BJ (cell line): ENCODE results near the gene FOXE3. TPM values are rescaled to one million over a fixed set of nuclear protein-coding genes. Genes with fewer than 3 reads are reported as not detected.
A peak's percentile ranks its signal among the peaks of the same experiment; 100 is the strongest.

Experiments used
- CTCF ChIA-PET: fragments of 350-600 bp; formaldehyde crosslinking; extraction: SDS; loops from one replicate; lab custom pipeline; 2021; ENCODE audit warnings: antibody characterized with exemption, inconsistent platforms; lab: Yijun Ruan, JAX
- POLR2A ChIA-PET: fragments of 300-600 bp; sonication (Branson Sonifier 250); formaldehyde crosslinking; extraction: SDS; loops from one replicate; lab custom pipeline; 2021; ENCODE audit warnings: antibody characterized with exemption; lab: Charles Lee
- DNase-seq: peaks from one replicate; pipeline ENCODE4 v3.0.0-alpha.2; 2011; ENCODE audit warnings: low read depth
- H3K27me3 ChIP-seq: 2 replicates; pipeline ENCODE4 v1.6.0; 2011; ENCODE audit warnings: low read length; ENCODE audit not compliant: control insufficient read depth, insufficient read depth
- H3K36me3 ChIP-seq: 2 replicates; pipeline ENCODE4 v1.5.1; 2011; ENCODE audit warnings: low read length; ENCODE audit not compliant: control insufficient read depth, insufficient read depth
- H3K4me3 ChIP-seq: 2 replicates; pipeline ENCODE4 v1.5.1; 2011; ENCODE audit warnings: low read depth, mild to moderate bottlenecking, control low read depth, low read length
- polyA minus RNA-seq: library from RNA; depleted of rRNA, polyadenylated mRNA; stranded (reverse); fragments of >200 nt; gene quantifications from 2 replicates; pipeline ENCODE4 v1.2.3, GENCODE V29; 2011; rRNA and poly(A)+ RNA removed
- polyA plus RNA-seq: library from polyadenylated mRNA; depleted of rRNA; stranded (reverse); fragments of >200 nt; gene quantifications from 2 replicates; pipeline ENCODE4 v1.2.3, GENCODE V29; 2011; rRNA removed
- TF ChIP-seq, protein P1 (sequence below): IDR thresholded peaks from 2 replicates; pipeline ENCODE4 v1.5.1; 2011; ENCODE audit warnings: low read depth, mild to moderate bottlenecking, control low read depth, inconsistent platforms, low read length, moderate library complexity; ENCODE audit not compliant: insufficient read depth

FOXE3 gene
- polyA plus RNA-seq (0.04 TPM in 1 of 2 replicates, not detected in the other), polyA minus RNA-seq (not detected in 2 replicates)

DNA sequence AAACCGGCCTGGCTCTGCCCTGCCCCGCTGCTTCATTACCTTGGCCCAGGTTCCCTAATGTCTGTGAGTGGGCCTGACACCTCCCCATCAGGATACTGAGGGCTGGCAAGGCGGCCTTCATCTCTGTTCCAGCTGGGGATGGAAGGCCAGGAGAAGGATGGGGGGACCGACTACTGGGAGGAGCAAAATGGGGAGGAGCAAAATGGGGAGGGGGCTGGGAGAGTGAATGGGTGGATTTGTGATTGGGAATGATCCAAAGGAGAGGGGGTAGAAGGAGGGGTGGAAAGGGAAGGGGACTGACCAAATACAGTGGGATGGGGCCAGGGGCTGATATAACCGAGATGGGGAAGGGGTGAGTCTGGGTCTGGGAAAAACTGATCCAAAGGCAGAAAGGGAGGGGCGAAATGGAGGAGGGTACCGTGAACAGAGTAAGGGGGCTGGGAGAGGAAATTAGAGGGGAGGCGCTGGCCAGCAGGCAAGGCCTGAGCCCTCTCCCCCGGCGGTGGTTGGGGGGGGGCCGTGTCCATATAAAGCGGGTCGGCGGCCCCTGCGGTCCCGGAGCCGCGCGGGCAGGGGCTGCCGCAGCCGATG, at the start of gene FOXE3:
Gene FOXE3, plus strand, starts transcription at position 558 of the 591 bp plus-strand sequence. Its CDS starts 31 bp downstream, at position 589.
- ChIA-PET POLR2A (no interaction called here), CTCF (interaction anchor here (0.8 to 1.7 kb wide), 4 partner anchors 9 to 303 kb away, joined by 3 to 15 read pairs (median 6); no protein-coding TSS in a partner anchor)
- Histone ChIP-seq H3K4me3 (peak within 1 kb of the TSS; percentile 40), H3K27me3 (0 out of 2 replicates have a peak, but pooled peaks cover 1% of the 10 kb centered on the region), H3K36me3 (no peaks in the 10 kb centered on the region)
- TF ChIP-seq, protein P1, sequence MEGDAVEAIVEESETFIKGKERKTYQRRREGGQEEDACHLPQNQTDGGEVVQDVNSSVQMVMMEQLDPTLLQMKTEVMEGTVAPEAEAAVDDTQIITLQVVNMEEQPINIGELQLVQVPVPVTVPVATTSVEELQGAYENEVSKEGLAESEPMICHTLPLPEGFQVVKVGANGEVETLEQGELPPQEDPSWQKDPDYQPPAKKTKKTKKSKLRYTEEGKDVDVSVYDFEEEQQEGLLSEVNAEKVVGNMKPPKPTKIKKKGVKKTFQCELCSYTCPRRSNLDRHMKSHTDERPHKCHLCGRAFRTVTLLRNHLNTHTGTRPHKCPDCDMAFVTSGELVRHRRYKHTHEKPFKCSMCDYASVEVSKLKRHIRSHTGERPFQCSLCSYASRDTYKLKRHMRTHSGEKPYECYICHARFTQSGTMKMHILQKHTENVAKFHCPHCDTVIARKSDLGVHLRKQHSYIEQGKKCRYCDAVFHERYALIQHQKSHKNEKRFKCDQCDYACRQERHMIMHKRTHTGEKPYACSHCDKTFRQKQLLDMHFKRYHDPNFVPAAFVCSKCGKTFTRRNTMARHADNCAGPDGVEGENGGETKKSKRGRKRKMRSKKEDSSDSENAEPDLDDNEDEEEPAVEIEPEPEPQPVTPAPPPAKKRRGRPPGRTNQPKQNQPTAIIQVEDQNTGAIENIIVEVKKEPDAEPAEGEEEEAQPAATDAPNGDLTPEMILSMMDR: no peak
- DNase-seq: no peak

- H3K4me3 ChIP-seq: no peak overlapping the region
- TF ChIP-seq, protein P1: no peak
- peaks cover 8% of the 10 kb centered on the region for H3K36me3 ChIP-seq
- no peak for DNase-seq
- H3K27me3 ChIP-seq: no peaks in the 10 kb centered on the region
- ChIA-PET POLR2A (no interaction called here), CTCF (no interaction called here)
Measured at GRCh38 chr1:47367651-47368050, 48.4 kb upstream of the FOXE3 start.

DNA sequence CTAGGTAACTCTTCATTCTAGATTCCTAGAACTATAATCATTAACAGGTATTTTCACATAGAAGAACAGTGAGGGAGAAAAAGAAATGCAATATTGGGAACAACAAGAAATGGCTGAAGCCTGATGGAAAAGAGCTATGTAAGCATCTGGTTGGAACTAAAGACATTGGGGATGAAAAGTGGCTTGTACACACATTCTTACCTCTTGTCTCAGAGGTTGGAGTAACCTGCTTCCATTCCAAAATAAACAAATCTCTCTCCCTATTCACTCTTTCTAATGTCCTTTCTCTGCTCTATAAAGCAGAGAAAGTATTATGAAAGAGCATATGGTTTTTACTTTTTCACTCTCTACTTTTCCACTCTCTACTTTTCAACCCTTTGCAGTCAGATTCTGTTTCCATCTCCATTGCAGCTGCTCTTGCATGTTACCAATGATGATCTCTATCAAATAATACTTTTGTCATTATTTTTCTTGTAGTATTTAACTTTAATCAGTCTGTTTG, 45.0 kb upstream of the FOXE3 start:
- no peak for DNase-seq
- Histone ChIP-seq H3K4me3 (no peak overlapping the region), H3K27me3 (no peaks in the 10 kb centered on the region), H3K36me3 (peaks cover 10% of the 10 kb centered on the region)
- CTCF ChIA-PET: interaction anchor here (1.2 kb wide), 1 partner anchor 54 kb away, joined by 3 read pairs; no protein-coding TSS in a partner anchor
- POLR2A ChIA-PET: no interaction called here
- TF ChIP-seq, protein P1: no peak

DNA sequence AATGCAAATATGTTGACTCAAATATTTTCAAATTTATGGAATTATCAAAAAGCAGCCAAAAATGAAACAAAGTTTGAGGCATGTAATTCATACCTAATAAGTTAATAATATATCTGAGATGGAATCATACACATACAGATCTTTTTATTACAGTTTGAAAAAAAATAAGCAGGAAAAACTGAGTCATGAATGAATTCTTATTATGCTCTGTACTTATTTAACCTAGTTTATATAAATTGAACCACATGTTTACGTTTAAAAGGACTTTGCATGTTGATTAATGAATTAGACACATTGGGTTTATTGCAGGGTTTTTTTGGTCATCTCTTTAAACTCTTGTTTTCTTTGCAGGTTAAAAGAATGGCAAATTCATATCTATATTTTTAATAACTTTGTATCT, 41.6 kb upstream of the FOXE3 start:
- no peak overlapping the region for H3K4me3 ChIP-seq
- TF ChIP-seq, protein P1: no peak
- H3K36me3 ChIP-seq: peaks cover 3% of the 10 kb centered on the region; the same call in 1 of the 2 replicates
- ChIA-PET POLR2A (no interaction called here), CTCF (interaction anchor here (1.0 to 1.1 kb wide), 2 partner anchors 63 to 335 kb away, joined by 3 read pairs; partner anchors contain the start of gene FOXD2)
- DNase-seq: no peak
- H3K27me3 ChIP-seq: no peaks in the 10 kb centered on the region

DNA sequence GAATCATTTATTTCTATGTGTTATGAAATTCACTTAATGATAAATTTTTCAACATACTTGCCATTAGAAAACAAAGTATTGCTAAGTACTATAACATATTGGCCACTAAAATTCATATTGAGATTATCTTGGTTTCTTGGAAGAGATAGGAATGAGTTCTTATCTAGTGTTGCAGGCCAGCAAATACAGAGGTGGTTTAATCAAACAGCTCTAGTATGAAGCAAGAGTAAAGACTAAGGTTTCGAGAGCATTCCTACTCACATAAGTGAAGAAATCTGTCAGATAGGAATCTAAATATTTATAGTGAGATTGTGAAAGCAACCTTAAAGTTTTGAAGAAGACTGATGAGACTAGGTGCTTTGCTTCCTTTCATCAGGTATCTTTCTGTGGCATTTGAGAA, 37.9 kb upstream of the FOXE3 start:
- Histone ChIP-seq H3K27me3 (no peaks in the 10 kb centered on the region), H3K4me3 (no peak overlapping the region), H3K36me3 (peaks cover 3% of the 10 kb centered on the region; the same call in 1 of the 2 replicates)
- TF ChIP-seq, protein P1: no peak
- ChIA-PET CTCF (interaction anchor here (0.7 kb wide), 1 partner anchor 199 kb away, joined by 3 read pairs; no protein-coding TSS in a partner anchor), POLR2A (no interaction called here)
- DNase-seq: no peak
